Endothelial cell (in vitro differentiated cells): ENCODE measurements around the gene UGGT2. TPM values are rescaled to one million over a fixed set of nuclear protein-coding genes. Genes with fewer than 3 reads are reported as not detected.

Experiments
- DNase-seq: peaks from one replicate; pipeline ENCODE4 v3.0.0; 2021; ENCODE audit warnings: low spot score
- H3K27ac Mint-ChIP-seq: one replicate; pipeline ENCODE4 v1.8.0; 2021; ENCODE audit warnings: mixed read lengths, inconsistent platforms; ENCODE audit not compliant: unreplicated experiment
- H3K27me3 Mint-ChIP-seq: one replicate; pipeline ENCODE4 v1.8.0; 2021; ENCODE audit warnings: mild to moderate bottlenecking, moderate library complexity, mixed read lengths, inconsistent platforms; ENCODE audit not compliant: unreplicated experiment
- H3K36me3 Mint-ChIP-seq: one replicate; pipeline ENCODE4 v1.8.0; 2021; ENCODE audit warnings: mild to moderate bottlenecking, low read depth, mixed read lengths, inconsistent platforms; ENCODE audit not compliant: unreplicated experiment
- H3K4me1 Mint-ChIP-seq: one replicate; pipeline ENCODE4 v1.8.0; 2021; ENCODE audit warnings: mild to moderate bottlenecking, mixed read lengths, inconsistent platforms; ENCODE audit not compliant: unreplicated experiment
- H3K4me3 Mint-ChIP-seq: one replicate; pipeline ENCODE4 v1.8.0; 2021; ENCODE audit warnings: mild to moderate bottlenecking, mixed read lengths, inconsistent platforms; ENCODE audit not compliant: unreplicated experiment
- H3K9me3 Mint-ChIP-seq: one replicate; pipeline ENCODE4 v1.8.0; 2021; ENCODE audit warnings: mixed read lengths, inconsistent platforms; ENCODE audit not compliant: unreplicated experiment
- CTCF ChIP-seq: fragments of 200-600 bp; sonication (generic); IDR thresholded peaks from one replicate; pipeline ENCODE4 v1.5.0; 2021; ENCODE audit warnings: antibody characterized with exemption; ENCODE audit not compliant: unreplicated experiment
- total RNA-seq: library from RNA; stranded (reverse); fragmentation: NEBNext Ultra II Directional; extraction: Animal tissue kit (Norgen Biotek cat#: 25700); gene quantifications from one replicate; pipeline ENCODE4 v1.2.1, GENCODE V29; 2021; ENCODE audit not compliant: unreplicated experiment

The UGGT2 gene
- total RNA-seq, 1 donor from 2014 or later = 23.7 TPM

GRCh38 chr13:95814495-95814894 is 238.7 kb downstream of the UGGT2 start:
- no peaks in the 10 kb centered on the region for H3K4me1 Mint-ChIP-seq
- TF ChIP-seq CTCF = no peak
- H3K27me3 Mint-ChIP-seq = peaks cover 3% of the 10 kb centered on the region
- peak overlapping the region; percentile 43 for H3K4me3 Mint-ChIP-seq
- no peak overlapping the region for H3K27ac Mint-ChIP-seq
- no peaks in the 10 kb centered on the region for H3K9me3 Mint-ChIP-seq
- no peak for DNase-seq
- H3K36me3 Mint-ChIP-seq = peaks cover 20% of the 10 kb centered on the region

DNA sequence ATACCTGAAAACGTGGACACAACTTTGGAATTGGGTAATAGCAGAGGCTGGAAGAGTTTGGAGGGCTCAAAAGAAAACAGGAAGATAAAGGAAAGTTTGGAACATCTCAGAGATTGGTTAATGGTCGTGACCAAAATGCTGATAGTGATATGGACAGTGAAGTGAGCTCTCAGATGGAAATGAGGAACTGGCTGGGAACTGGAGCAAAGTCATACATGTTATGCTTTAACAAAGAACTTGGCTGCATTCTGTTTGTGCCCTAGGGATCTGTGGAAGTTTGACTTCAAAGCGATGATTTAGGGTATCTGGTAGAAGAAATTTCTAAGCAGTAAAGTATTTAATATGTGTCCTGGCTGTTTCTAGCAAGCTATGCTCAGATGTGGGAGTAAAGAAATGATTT is 240.1 kb downstream of the UGGT2 start:
- no peak overlapping the region for H3K27ac Mint-ChIP-seq

DNA sequence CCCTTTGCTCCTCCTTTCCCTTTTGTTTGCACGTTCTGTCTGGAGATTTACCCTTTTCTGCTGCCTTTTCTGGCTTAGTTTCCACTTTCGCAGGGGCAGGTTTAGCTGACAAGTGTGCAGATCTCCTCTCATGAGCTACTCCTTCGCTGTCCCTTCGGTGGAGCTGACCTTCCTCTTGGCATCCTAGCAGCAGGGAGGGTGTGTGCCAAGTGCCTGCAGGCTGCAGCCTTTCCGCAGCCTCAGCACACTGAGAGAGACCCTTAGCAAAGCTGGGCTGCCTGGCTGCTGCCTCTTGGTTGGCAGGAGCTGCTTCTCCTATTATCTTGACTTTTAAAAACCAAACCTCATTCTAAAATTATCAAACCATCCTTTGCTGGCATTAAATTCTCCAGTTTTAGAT is 243.8 kb downstream of the UGGT2 start:
- no peaks in the 10 kb centered on the region for H3K9me3 Mint-ChIP-seq
- no peak overlapping the region for H3K27ac Mint-ChIP-seq
- H3K36me3 Mint-ChIP-seq = peaks cover 32% of the 10 kb centered on the region
- H3K27me3 Mint-ChIP-seq = peaks cover 3% of the 10 kb centered on the region
- H3K4me1 Mint-ChIP-seq = no peaks in the 10 kb centered on the region
- no peak for TF ChIP-seq CTCF
- no peak for DNase-seq
- peak overlapping the region; percentile 43 for H3K4me3 Mint-ChIP-seq

More for the DNA sequence above, 240.1 kb downstream of the UGGT2 start:
- H3K4me3 Mint-ChIP-seq = peak overlapping the region; percentile 26
- peaks cover 3% of the 10 kb centered on the region for H3K27me3 Mint-ChIP-seq
- H3K9me3 Mint-ChIP-seq = no peaks in the 10 kb centered on the region
- no peaks in the 10 kb centered on the region for H3K4me1 Mint-ChIP-seq
- TF ChIP-seq CTCF = no peak
- DNase-seq = no peak
- peaks cover 26% of the 10 kb centered on the region for H3K36me3 Mint-ChIP-seq

DNA sequence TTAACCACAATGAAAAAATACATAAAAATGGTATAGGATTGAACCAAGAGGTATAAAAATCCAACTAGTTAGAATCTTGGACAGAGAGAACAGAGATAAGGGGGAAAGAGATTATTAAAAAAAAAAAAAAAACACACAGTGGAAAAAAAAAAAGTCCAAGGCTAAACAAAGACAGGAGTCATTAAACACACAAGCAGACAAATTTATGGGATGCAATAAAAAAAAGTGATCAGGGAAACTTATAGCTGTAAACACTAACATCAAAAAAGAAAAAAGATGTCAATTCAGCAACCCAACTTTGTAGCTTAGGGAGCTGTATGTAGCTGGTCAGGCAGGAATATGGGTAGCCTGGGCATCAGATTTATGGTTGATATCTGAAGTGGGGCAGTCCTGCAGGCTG is 247.3 kb downstream of the UGGT2 start:
- TF ChIP-seq CTCF = no peak
- Mint-ChIP-seq H3K9me3 (no peaks in the 10 kb centered on the region), H3K36me3 (peaks cover 25% of the 10 kb centered on the region), H3K4me1 (peaks cover 7% of the 10 kb centered on the region), H3K27me3 (no peaks in the 10 kb centered on the region), H3K27ac (no peak overlapping the region), H3K4me3 (no peak overlapping the region)
- no peak for DNase-seq

GRCh38 chr13:95801825-95802224 is 251.4 kb downstream of the UGGT2 start:
- Mint-ChIP-seq H3K36me3 (peaks cover 12% of the 10 kb centered on the region), H3K27me3 (peaks cover 1% of the 10 kb centered on the region), H3K4me3 (no peak overlapping the region), H3K9me3 (no peaks in the 10 kb centered on the region), H3K4me1 (peaks cover 7% of the 10 kb centered on the region), H3K27ac (no peak overlapping the region)
- DNase-seq = no peak
- no peak for TF ChIP-seq CTCF
